GM12878 (cell line): Measurements from ENCODE around the gene KHDRBS2. TPM values are rescaled to one million over a fixed set of nuclear protein-coding genes. Genes with fewer than 3 reads are reported as not detected.

Source experiments
- ATAC-seq: fragments of 200-7000 bp; cut with Tn5 transposase; 3 replicates; pipeline ENCODE4 v1.9.1; 2020; ENCODE audit warnings: mild to moderate bottlenecking, moderate library complexity
- BruUV-seq: library from RNA; stranded (reverse); fragments of 400-500 nt; replicated peaks from 2 replicates; lab custom pipeline; 2021; lab: Mats Ljungman, UMichigan
- CTCF ChIA-PET: fragments of 300-600 bp; sonication (Branson Sonifier 250); formaldehyde crosslinking; extraction: SDS; loops from one replicate; lab custom pipeline; 2021; ENCODE audit warnings: inconsistent platforms; lab: Yijun Ruan, JAX
- POLR2A ChIA-PET: fragments of 350-600 bp; formaldehyde crosslinking; extraction: SDS; loops from one replicate; lab custom pipeline; 2021; ENCODE audit warnings: inconsistent platforms; lab: Charles Lee
- RAD21 ChIA-PET: fragments of 300-600 bp; sonication (Branson Sonifier 250); formaldehyde crosslinking; loops from one replicate; lab custom pipeline; 2023; ENCODE audit warnings: antibody characterized with exemption; ENCODE audit not compliant: unreplicated experiment; lab: Charles Lee
- SMC1A ChIA-PET: fragments of 300-600 bp; sonication (Branson Sonifier 250); formaldehyde crosslinking; loops from one replicate; lab custom pipeline; 2023; ENCODE audit not compliant: unreplicated experiment, uncharacterized antibody; lab: Charles Lee
- DNase-seq: peaks from one replicate; pipeline ENCODE4 v3.0.0-alpha.2; 2011; ENCODE audit warnings: low read depth, low spot score
- FAIRE-seq: peaks from 3 replicates; lab custom pipeline; 2011; peaks lifted over from hg19 to GRCh38; lab: Jason Lieb, UNC
- H2AFZ ChIP-seq: 2 replicates; pipeline ENCODE4 v1.6.0; 2011; ENCODE audit warnings: low read depth, low read length, control low read depth; ENCODE audit not compliant: control insufficient read depth
- H3K27ac ChIP-seq: 2 replicates; pipeline ENCODE4 v1.5.1; 2011; ENCODE audit warnings: control low read depth; ENCODE audit not compliant: control insufficient read depth, insufficient read depth
- H3K27me3 ChIP-seq, 2 experiments: replicated peaks in 1 of 2; 2 replicates each; pipeline versions ENCODE4 v1.6.0 to v1.6.1; 2011; ENCODE audit warnings: low read length in 1 of 2; ENCODE audit not compliant: control insufficient read depth in 2 of 2, insufficient read depth in 2 of 2
- H3K36me3 ChIP-seq, 2 experiments: 2 replicates each; pipeline ENCODE4 v1.5.1; 2011; ENCODE audit warnings: low read length in 1 of 2; ENCODE audit not compliant: control insufficient read depth in 2 of 2, insufficient read depth in 2 of 2
- H3K4me1 ChIP-seq: 2 replicates; pipeline ENCODE4 v1.6.1; 2011; ENCODE audit warnings: mild to moderate bottlenecking, low read length, moderate library complexity, mixed read lengths; ENCODE audit not compliant: control insufficient read depth, insufficient read depth
- H3K4me2 ChIP-seq: 2 replicates; pipeline ENCODE4 v1.6.0; 2011; ENCODE audit warnings: control low read depth; ENCODE audit not compliant: control insufficient read depth, insufficient read depth
- H3K4me3 ChIP-seq: fragments of 200-600 bp; sonication (generic); 2 replicates; pipeline ENCODE4 v1.5.1; 2016
- H3K79me2 ChIP-seq: 2 replicates; pipeline ENCODE4 v1.6.0; 2011; ENCODE audit warnings: low read length; ENCODE audit not compliant: control insufficient read depth, insufficient read depth
- H3K9ac ChIP-seq: 2 replicates; pipeline ENCODE4 v1.8.0; 2011; ENCODE audit warnings: low read length, control low read depth, mixed read lengths; ENCODE audit not compliant: control insufficient read depth, insufficient read depth
- H3K9me3 ChIP-seq: replicated peaks from 3 replicates; pipeline ENCODE4 v1.5.1; 2011; ENCODE audit warnings: mild to moderate bottlenecking, low read length; ENCODE audit not compliant: control insufficient read depth, insufficient read depth
- H4K20me1 ChIP-seq: 2 replicates; pipeline ENCODE4 v1.6.0; 2011; ENCODE audit not compliant: control insufficient read depth, insufficient read depth
- BMI1 ChIP-seq: fragments of 450-650 bp; IDR thresholded peaks from 2 replicates; pipeline ENCODE4 v1.6.1; 2016; ENCODE audit warnings: mild to moderate bottlenecking, moderate library complexity, borderline replicate concordance
- CBX5 ChIP-seq: sonication (generic); IDR thresholded peaks from 2 replicates; pipeline ENCODE4 v1.6.1; 2016; ENCODE audit warnings: low read depth, moderate library complexity, mild to moderate bottlenecking, inconsistent platforms
- CREB1 ChIP-seq: IDR thresholded peaks from 2 replicates; pipeline ENCODE4 v1.6.1; 2012; ENCODE audit warnings: low read depth, mild to moderate bottlenecking, inconsistent platforms
- EGR1 ChIP-seq, 2 experiments: IDR thresholded peaks; 1 replicate in 1 of 2; 2 replicates in 1 of 2; pipeline ENCODE4 v1.6.1; 2011 to 2012; ENCODE audit warnings: low read depth in 2 of 2, low read length in 2 of 2, borderline replicate concordance in 1 of 2, mild to moderate bottlenecking in 1 of 2, moderate library complexity in 1 of 2
- HDAC2 ChIP-seq: fragments of 200-600 bp; sonication (generic); IDR thresholded peaks from 2 replicates; pipeline ENCODE4 v1.6.1; 2017
- IRF4 ChIP-seq: IDR thresholded peaks from 2 replicates; pipeline ENCODE4 v1.6.1; 2011; ENCODE audit warnings: low read depth, low read length
- POLR2A ChIP-seq: IDR thresholded peaks from 2 replicates; pipeline ENCODE4 v1.6.1; 2011; ENCODE audit warnings: low read depth, mild to moderate bottlenecking, low read length
- RUNX3 ChIP-seq: IDR thresholded peaks from 2 replicates; pipeline ENCODE4 v1.6.1; 2012; ENCODE audit warnings: low read length, inconsistent platforms
- SMARCA5 ChIP-seq: fragments of 450-650 bp; IDR thresholded peaks from 2 replicates; pipeline ENCODE4 v1.6.1; 2017; ENCODE audit warnings: mild to moderate bottlenecking
- SRF ChIP-seq, 2 experiments: IDR thresholded peaks; 2 replicates each; pipeline ENCODE4 v1.6.1; 2011; ENCODE audit warnings: low read depth in 2 of 2, low read length in 2 of 2, mild to moderate bottlenecking in 1 of 2, moderate library complexity in 1 of 2
- SUZ12 ChIP-seq: fragments of 200-600 bp; sonication (generic); IDR thresholded peaks from one replicate; pipeline ENCODE4 v1.6.1; 2018; ENCODE audit warnings: antibody characterized with exemption, mild to moderate bottlenecking; ENCODE audit not compliant: unreplicated experiment
- TCF12 ChIP-seq: IDR thresholded peaks from 2 replicates; pipeline ENCODE4 v1.6.1; 2011; ENCODE audit warnings: low read depth, mild to moderate bottlenecking, low read length
- WRNIP1 ChIP-seq: IDR thresholded peaks from 2 replicates; pipeline ENCODE4 v1.6.1; 2011; ENCODE audit warnings: low read depth, low read length, improper control_type of control experiment, borderline replicate concordance
- ZNF384 ChIP-seq: IDR thresholded peaks from 2 replicates; pipeline ENCODE4 v1.6.1; 2012; ENCODE audit warnings: low read depth, mild to moderate bottlenecking, low read length, improper control_type of control experiment, borderline replicate concordance
- ZNF622 ChIP-seq: fragments of 450-650 bp; IDR thresholded peaks from 2 replicates; pipeline ENCODE4 v1.6.1; 2017; ENCODE audit warnings: mild to moderate bottlenecking, inconsistent platforms
- ZZZ3 ChIP-seq: IDR thresholded peaks from 2 replicates; pipeline ENCODE4 v1.6.1; 2011; ENCODE audit warnings: low read depth; ENCODE audit not compliant: control insufficient read depth, insufficient read length
- WGBS: methylation state at CpG from one replicate; pipeline ENCODE4 v1.1.6; 2016; ENCODE audit warnings: low lambda C conversion rate; ENCODE audit not compliant: insufficient replicate concordance, insufficient coverage; ENCODE audit errors: missing lambda C conversion rate; 5-methylcytosine and 5-hydroxymethylcytosine counted together
- in situ Hi-C: fragments of 300-500 bp; cut with MboI; formaldehyde crosslinking; loops from 9 replicates; pipeline ENCODE4 v1.14.3; 2018; ENCODE audit warnings: mixed read lengths
- intact Hi-C: fragments of 100-400 bp; cut with micrococcal nuclease; formaldehyde crosslinking; loops from one replicate; pipeline ENCODE4 v1.14.2; 2022; ENCODE audit not compliant: unreplicated experiment
- polyA plus RNA-seq, 11 experiments: library from polyadenylated mRNA; depleted of rRNA in 4 of 11; unstranded in 6 of 11; stranded (reverse) in 5 of 11; fragments of >200 nt; fragmentation: Nextera tagmentation in 4 of 11; fragmentation: Illumina TruSeq in 1 of 11; extraction: Ambion mirVana in 4 of 11; extraction: Trizol in 1 of 11; gene quantifications; 1 replicate in 1 of 11; 2 replicates in 10 of 11; pipeline versions ENCODE4 v1.2.1 to v1.2.3, GENCODE V29; 2011 to 2016; ENCODE audit warnings: inconsistent platforms in 2 of 11, missing spikeins in 2 of 11, low read depth in 1 of 11
- total RNA-seq, 4 experiments: library from RNA; depleted of rRNA in 3 of 4; stranded (reverse); fragments of >200 nt in 3 of 4; fragmentation: Illumina TruSeq in 1 of 4; extraction: Trizol in 1 of 4; gene quantifications; 2 replicates each; pipeline versions ENCODE4 v1.2.1 to v1.2.3, GENCODE V29; 2013 to 2021
- TF ChIP-seq, protein P1 (sequence below): fragments of 450-650 bp; IDR thresholded peaks from 2 replicates; pipeline ENCODE4 v1.6.1; 2016; ENCODE audit warnings: mild to moderate bottlenecking
- TF ChIP-seq, protein P2 (sequence below): IDR thresholded peaks from 2 replicates; pipeline ENCODE4 v1.6.1; 2011; ENCODE audit warnings: mild to moderate bottlenecking, low read depth, low read length, moderate library complexity; ENCODE audit not compliant: insufficient replicate concordance
- TF ChIP-seq, protein P3 (sequence below): fragments of 450-650 bp; IDR thresholded peaks from 2 replicates; pipeline ENCODE4 v1.6.1; 2017; ENCODE audit warnings: mild to moderate bottlenecking, moderate library complexity

KHDRBS2 gene
- total and polyA plus RNA-seq, 10 of the 15 experiments (the other 5 are each of a cell fraction or from before 2014, with no cell fraction given): 0.11 to 0.56 TPM; not detected in 8

DNA sequence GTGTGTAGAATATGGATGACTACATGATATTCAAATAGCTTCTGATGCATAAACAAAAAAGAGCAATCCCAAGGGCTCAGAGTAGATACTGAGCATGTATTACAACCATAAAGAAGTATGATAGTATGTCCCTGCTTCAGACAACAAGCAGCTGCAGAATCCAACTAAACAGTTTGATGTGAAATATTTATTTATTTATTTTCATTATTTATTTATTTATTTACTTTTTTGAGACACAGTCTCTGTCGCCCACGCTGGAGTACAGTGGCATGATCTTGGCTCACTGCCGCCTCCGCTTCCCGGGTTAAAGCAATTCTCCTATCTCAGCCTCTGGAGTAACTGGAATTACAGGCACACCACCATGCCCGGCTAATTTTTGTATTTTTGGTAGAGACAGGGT lies 384.3 kb downstream of the KHDRBS2 start:
- no peaks in the 10 kb centered on the region for H3K9me3 ChIP-seq
- no TSS peak for BruUV-seq
- no peaks in the 10 kb centered on the region for H4K20me1 ChIP-seq
- POLR2A ChIA-PET: no interaction called here
- H3K4me1 ChIP-seq: no peaks in the 10 kb centered on the region
- no peaks in the 10 kb centered on the region for H3K36me3 ChIP-seq
- in situ Hi-C loops (no loop called here), intact Hi-C loops (no loop called here)
- no peaks in the 10 kb centered on the region for H3K79me2 ChIP-seq
- no peak overlapping the region for H3K27ac ChIP-seq
- no peak for ATAC-seq
- H3K27me3 ChIP-seq: no peaks in the 10 kb centered on the region
- H3K4me2 ChIP-seq: no peak overlapping the region
- no peak for DNase-seq
- no peak for TF ChIP-seq SUZ12
- no peak for TF ChIP-seq RUNX3
- TF ChIP-seq, protein P1, sequence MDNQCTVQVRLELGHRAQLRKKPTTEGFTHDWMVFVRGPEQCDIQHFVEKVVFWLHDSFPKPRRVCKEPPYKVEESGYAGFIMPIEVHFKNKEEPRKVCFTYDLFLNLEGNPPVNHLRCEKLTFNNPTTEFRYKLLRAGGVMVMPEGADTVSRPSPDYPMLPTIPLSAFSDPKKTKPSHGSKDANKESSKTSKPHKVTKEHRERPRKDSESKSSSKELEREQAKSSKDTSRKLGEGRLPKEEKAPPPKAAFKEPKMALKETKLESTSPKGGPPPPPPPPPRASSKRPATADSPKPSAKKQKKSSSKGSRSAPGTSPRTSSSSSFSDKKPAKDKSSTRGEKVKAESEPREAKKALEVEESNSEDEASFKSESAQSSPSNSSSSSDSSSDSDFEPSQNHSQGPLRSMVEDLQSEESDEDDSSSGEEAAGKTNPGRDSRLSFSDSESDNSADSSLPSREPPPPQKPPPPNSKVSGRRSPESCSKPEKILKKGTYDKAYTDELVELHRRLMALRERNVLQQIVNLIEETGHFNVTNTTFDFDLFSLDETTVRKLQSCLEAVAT: no peak
- TF ChIP-seq ZNF622: no peak
- TF ChIP-seq SRF (IDR thresholded peaks at IDR 0.05; ENCODE audit: low read depth in 2 of 2, low read length in 2 of 2): no peak
- TF ChIP-seq BMI1: no peak
- no peak for TF ChIP-seq ZZZ3
- TF ChIP-seq HDAC2: no peak
- TF ChIP-seq, protein P2, sequence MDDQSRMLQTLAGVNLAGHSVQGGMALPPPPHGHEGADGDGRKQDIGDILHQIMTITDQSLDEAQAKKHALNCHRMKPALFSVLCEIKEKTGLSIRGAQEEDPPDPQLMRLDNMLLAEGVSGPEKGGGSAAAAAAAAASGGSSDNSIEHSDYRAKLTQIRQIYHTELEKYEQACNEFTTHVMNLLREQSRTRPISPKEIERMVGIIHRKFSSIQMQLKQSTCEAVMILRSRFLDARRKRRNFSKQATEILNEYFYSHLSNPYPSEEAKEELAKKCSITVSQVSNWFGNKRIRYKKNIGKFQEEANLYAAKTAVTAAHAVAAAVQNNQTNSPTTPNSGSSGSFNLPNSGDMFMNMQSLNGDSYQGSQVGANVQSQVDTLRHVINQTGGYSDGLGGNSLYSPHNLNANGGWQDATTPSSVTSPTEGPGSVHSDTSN: no peak
- no peak for TF ChIP-seq ZNF384
- no peak for TF ChIP-seq TCF12
- TF ChIP-seq WRNIP1: no peak
- TF ChIP-seq CREB1: no peak
- TF ChIP-seq IRF4: no peak
- no peak for TF ChIP-seq SMARCA5
- TF ChIP-seq CBX5: no peak
- TF ChIP-seq POLR2A: no peak
- TF ChIP-seq, protein P3, sequence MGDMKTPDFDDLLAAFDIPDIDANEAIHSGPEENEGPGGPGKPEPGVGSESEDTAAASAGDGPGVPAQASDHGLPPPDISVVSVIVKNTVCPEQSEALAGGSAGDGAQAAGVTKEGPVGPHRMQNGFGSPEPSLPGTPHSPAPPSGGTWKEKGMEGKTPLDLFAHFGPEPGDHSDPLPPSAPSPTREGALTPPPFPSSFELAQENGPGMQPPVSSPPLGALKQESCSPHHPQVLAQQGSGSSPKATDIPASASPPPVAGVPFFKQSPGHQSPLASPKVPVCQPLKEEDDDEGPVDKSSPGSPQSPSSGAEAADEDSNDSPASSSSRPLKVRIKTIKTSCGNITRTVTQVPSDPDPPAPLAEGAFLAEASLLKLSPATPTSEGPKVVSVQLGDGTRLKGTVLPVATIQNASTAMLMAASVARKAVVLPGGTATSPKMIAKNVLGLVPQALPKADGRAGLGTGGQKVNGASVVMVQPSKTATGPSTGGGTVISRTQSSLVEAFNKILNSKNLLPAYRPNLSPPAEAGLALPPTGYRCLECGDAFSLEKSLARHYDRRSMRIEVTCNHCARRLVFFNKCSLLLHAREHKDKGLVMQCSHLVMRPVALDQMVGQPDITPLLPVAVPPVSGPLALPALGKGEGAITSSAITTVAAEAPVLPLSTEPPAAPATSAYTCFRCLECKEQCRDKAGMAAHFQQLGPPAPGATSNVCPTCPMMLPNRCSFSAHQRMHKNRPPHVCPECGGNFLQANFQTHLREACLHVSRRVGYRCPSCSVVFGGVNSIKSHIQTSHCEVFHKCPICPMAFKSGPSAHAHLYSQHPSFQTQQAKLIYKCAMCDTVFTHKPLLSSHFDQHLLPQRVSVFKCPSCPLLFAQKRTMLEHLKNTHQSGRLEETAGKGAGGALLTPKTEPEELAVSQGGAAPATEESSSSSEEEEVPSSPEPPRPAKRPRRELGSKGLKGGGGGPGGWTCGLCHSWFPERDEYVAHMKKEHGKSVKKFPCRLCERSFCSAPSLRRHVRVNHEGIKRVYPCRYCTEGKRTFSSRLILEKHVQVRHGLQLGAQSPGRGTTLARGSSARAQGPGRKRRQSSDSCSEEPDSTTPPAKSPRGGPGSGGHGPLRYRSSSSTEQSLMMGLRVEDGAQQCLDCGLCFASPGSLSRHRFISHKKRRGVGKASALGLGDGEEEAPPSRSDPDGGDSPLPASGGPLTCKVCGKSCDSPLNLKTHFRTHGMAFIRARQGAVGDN: no peak
- TF ChIP-seq EGR1 (IDR thresholded peaks at IDR 0.05; ENCODE audit: borderline replicate concordance in 1 of 2, low read depth in 2 of 2, low read length in 2 of 2): no peak
- RAD21 ChIA-PET: no interaction called here
- SMC1A ChIA-PET: no interaction called here
- H3K9ac ChIP-seq: no peak overlapping the region
- CTCF ChIA-PET: no interaction called here
- no peak for FAIRE-seq
- WGBS: 47% methylated on average over 6 of the region's 6 CpGs
- H2AFZ ChIP-seq: no peak overlapping the region
- H3K4me3 ChIP-seq: no peak overlapping the region
